Measurements from ENCODE around the gene ATP9A.

The ATP9A gene

GRCh38 chr20:51581571-51581970 lies 186.6 kb downstream of the ATP9A start:
- H3K36me3 ChIP-seq (ENCODE audit: control insufficient read depth, low read length): no peaks in the 10 kb centered on the region
- H3K79me2 ChIP-seq (ENCODE audit: control insufficient read depth, low read length): no peaks in the 10 kb centered on the region
- no peaks in the 10 kb centered on the region for H3K27me3 ChIP-seq (ENCODE audit: control insufficient read depth, low read length)
- no peaks in the 10 kb centered on the region for H3F3A ChIP-seq (ENCODE audit: control insufficient read depth, insufficient read depth)
- H4K20me1 ChIP-seq (ENCODE audit: control insufficient read depth, insufficient read depth, low read depth, low read length): no peaks in the 10 kb centered on the region
- TF ChIP-seq EZH2phosphoT487 (IDR thresholded peaks at IDR 0.05; ENCODE audit: borderline replicate concordance, low read length) (no peak), CTCF (IDR thresholded peaks at IDR 0.05; ENCODE audit: low read depth, low read length, poor library complexity, severe bottlenecking) (no peak)
- H3K9me3 ChIP-seq (ENCODE audit: control insufficient read depth, insufficient read depth, low read length): no peaks in the 10 kb centered on the region
- no peaks in the 10 kb centered on the region for H3K9me2 ChIP-seq (replicated peaks; ENCODE audit: control insufficient read depth, low read length)
- no peak overlapping the region for H3K4me3 ChIP-seq (ENCODE audit: low read length)
- no peak overlapping the region for H3K27ac ChIP-seq (ENCODE audit: low read depth, low read length)
- H3K4me2 ChIP-seq (ENCODE audit: low read length): no peak overlapping the region
- H3K4me1 ChIP-seq (ENCODE audit: control insufficient read depth, low read length): peaks cover 37% of the 10 kb centered on the region

GRCh38 chr20:51579137-51579536 lies 189.1 kb downstream of the ATP9A start:
- Histone ChIP-seq H4K20me1 (ENCODE audit: control insufficient read depth, insufficient read depth, low read depth, low read length) (no peaks in the 10 kb centered on the region), H3K27ac (ENCODE audit: low read depth, low read length) (no peak overlapping the region), H3K36me3 (ENCODE audit: control insufficient read depth, low read length) (no peaks in the 10 kb centered on the region), H3K9me3 (ENCODE audit: control insufficient read depth, insufficient read depth, low read length) (no peaks in the 10 kb centered on the region), H3K4me1 (ENCODE audit: control insufficient read depth, low read length) (peaks cover 13% of the 10 kb centered on the region), H3K4me3 (ENCODE audit: low read length) (no peak overlapping the region), H3K9me2 (replicated peaks; ENCODE audit: control insufficient read depth, low read length) (no peaks in the 10 kb centered on the region), H3K27me3 (ENCODE audit: control insufficient read depth, low read length) (no peaks in the 10 kb centered on the region), H3F3A (ENCODE audit: control insufficient read depth, insufficient read depth) (no peaks in the 10 kb centered on the region), H3K79me2 (ENCODE audit: control insufficient read depth, low read length) (no peaks in the 10 kb centered on the region), H3K4me2 (ENCODE audit: low read length) (no peak overlapping the region)
- TF ChIP-seq CTCF (IDR thresholded peaks at IDR 0.05; ENCODE audit: low read depth, low read length, poor library complexity, severe bottlenecking) (no peak), EZH2phosphoT487 (IDR thresholded peaks at IDR 0.05; ENCODE audit: borderline replicate concordance, low read length) (no peak)

- Histone ChIP-seq H3K27me3 (ENCODE audit: control insufficient read depth, low read length) (no peaks in the 10 kb centered on the region), H3K9me2 (replicated peaks; ENCODE audit: control insufficient read depth, low read length) (no peaks in the 10 kb centered on the region), H3K27ac (ENCODE audit: low read depth, low read length) (no peak overlapping the region), H3K4me1 (ENCODE audit: control insufficient read depth, low read length) (peaks cover 13% of the 10 kb centered on the region), H3F3A (ENCODE audit: control insufficient read depth, insufficient read depth) (no peaks in the 10 kb centered on the region), H3K79me2 (ENCODE audit: control insufficient read depth, low read length) (no peaks in the 10 kb centered on the region), H3K9me3 (ENCODE audit: control insufficient read depth, insufficient read depth, low read length) (no peaks in the 10 kb centered on the region), H4K20me1 (ENCODE audit: control insufficient read depth, insufficient read depth, low read depth, low read length) (no peaks in the 10 kb centered on the region), H3K4me3 (ENCODE audit: low read length) (no peak overlapping the region), H3K4me2 (ENCODE audit: low read length) (no peak overlapping the region), H3K36me3 (ENCODE audit: control insufficient read depth, low read length) (no peaks in the 10 kb centered on the region)
- TF ChIP-seq CTCF (IDR thresholded peaks at IDR 0.05; ENCODE audit: low read depth, low read length, poor library complexity, severe bottlenecking) (no peak), EZH2phosphoT487 (IDR thresholded peaks at IDR 0.05; ENCODE audit: borderline replicate concordance, low read length) (no peak)
Observed at GRCh38 chr20:51578145-51578459, 190.1 kb downstream of the ATP9A start.

Data from DOHH2 (cell line).